Activated CD8-positive, alpha-beta memory T cell treated with anti-CD3 and anti-CD28 coated beads for 4 hours (primary cell): Measurements from ENCODE around the gene ARHGEF38.

Experiments
- DNase-seq, 2 donors: peaks; one replicate each; pipeline ENCODE4 v3.0.0-alpha.2; 2020; ENCODE audit warnings: low read depth in 2 of 2

Gene ARHGEF38

DNA sequence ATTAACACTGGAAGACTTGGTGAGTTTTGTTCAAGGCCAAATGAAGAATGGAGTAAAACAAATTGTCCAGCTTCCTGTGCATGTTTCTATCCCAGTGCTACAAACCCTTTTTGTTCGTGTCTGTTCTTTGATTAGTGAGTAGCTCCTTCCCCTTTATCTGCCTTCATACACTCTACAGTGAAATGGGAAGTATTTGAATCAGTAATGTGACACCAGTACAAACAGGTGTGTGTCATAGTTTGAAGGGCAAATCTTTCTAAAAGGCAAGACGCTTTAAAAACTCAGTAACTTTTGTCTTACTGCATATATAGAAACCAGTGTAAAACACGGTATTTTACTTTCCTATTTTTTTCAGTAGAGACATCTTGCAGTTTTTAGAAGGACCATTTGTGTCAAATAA is 5.9 kb downstream of the ARHGEF38 start:
- DNase-seq = no peak

- no peak for DNase-seq
Observed at GRCh38 chr4:105560421-105560848, 8.0 kb downstream of the ARHGEF38 start.

GRCh38 chr4:105563352-105563751 is 10.9 kb downstream of the ARHGEF38 start:
- DNase-seq = no peak

DNA sequence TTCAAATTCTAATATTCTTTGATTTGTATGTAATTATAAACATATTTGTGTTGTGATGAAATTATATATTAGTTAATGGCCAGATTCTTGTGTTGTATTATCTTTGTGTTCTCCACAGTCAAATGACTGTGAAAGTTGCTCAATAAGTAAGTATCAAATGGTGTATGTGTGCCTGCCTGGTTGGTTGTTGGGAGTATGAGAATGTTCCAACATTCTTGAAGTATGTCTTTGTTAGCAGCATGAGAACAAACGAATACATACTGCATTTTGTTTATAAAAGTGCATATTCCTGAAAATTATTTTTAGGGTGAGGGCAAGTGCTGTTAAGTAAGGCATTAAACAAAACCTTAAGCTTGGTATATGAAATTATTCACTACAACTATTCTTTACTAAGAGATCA is 16.2 kb downstream of the ARHGEF38 start:
- no peak for DNase-seq

GRCh38 chr4:105569057-105569865 is 16.8 kb downstream of the ARHGEF38 start:
- DNase-seq = no peak

DNA sequence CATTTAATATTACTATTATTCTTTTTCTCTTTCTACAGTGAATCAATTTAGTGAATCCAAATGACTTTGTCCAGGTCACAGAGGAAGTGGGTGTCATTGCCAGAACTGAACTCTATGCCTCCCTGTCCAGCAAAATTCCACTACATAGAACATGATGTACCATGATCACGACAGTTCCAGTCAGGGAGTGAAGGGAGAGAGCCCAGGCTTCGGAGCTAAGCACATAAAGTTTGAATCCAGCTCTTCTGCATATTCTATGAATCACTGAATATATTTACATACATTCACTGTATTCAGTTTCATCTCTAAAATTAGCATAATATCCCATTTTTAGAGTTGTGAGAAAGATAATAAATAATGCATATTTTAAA is 17.4 kb downstream of the ARHGEF38 start:
- no peak for DNase-seq

DNA sequence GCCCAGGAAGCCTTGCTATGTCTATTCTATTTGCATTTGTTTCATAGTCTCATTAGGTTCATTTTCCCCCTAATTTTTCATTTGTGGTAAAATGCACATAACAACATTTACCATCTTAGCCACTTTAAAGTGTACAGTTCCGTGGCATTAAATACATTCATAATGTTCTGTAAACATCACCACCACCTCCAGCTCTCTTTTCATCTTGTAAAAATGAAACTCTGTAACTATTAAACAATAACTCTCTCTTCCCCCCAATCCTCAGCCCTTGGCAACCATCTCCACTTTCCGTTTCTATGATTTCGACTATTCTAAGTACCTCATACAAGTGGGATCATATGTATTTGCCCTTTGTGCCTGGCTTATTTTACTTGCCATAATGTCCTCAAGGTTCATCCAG is 19.9 kb downstream of the ARHGEF38 start:
- no peak for DNase-seq

GRCh38 chr4:105586638-105587328 is 34.4 kb downstream of the ARHGEF38 start:
- DNase-seq = no peak

DNA sequence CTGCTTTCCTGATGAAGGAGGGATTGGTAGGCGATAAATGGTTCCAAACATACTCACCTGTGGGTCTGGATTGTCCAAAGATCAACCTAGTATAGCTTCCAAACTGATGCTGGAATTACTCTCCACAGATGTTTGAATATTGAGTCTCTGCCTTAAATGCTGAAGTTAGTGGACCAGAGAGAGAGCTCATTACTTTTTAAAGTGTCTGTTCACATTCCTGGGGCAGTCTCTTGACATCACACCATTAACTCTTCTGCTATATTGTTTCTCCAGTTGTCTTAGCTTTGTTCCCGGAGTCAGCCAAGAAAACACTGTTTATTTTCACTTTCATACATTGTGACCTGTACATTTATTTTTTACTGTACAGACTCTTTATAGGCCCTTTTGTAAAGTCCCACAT is 35.4 kb downstream of the ARHGEF38 start:
- no peak for DNase-seq

DNA sequence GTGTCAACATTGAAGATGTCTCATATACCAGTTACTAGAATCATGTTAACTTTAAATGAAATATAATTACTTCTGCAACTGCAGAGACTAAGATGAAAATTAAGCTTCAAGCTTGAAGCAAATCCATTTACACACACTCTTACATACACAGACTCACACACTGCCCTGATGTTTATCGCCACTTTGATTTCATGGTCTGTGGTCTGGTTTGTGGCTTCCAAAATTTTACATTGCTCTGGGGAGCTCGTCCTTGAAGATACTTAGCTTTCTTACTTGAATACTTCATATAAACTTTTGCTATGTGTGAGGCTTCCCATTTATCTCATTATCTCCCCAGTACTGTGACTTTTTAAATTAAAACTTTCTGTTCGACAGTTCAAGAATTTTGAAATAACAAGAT is 35.8 kb downstream of the ARHGEF38 start:
- no peak for DNase-seq

DNA sequence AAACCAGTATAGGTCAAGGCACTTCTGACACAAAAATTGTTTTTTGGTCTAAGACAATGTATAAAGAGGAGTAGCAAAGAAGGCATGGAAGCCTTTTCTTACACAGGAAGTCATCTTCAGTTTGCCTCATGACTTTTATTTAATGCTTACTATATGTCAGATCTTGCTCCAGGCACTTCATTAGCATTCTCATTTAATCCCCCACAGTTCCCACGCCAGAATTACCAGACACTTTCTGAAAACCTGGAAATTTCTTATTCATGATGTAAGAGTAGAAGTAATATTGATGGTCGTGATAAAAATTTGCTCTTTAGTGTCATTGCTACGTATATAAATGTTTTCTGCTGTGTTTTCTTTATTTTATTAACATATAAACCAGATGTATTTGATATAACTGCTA is 39.2 kb downstream of the ARHGEF38 start:
- DNase-seq = no peak

DNA sequence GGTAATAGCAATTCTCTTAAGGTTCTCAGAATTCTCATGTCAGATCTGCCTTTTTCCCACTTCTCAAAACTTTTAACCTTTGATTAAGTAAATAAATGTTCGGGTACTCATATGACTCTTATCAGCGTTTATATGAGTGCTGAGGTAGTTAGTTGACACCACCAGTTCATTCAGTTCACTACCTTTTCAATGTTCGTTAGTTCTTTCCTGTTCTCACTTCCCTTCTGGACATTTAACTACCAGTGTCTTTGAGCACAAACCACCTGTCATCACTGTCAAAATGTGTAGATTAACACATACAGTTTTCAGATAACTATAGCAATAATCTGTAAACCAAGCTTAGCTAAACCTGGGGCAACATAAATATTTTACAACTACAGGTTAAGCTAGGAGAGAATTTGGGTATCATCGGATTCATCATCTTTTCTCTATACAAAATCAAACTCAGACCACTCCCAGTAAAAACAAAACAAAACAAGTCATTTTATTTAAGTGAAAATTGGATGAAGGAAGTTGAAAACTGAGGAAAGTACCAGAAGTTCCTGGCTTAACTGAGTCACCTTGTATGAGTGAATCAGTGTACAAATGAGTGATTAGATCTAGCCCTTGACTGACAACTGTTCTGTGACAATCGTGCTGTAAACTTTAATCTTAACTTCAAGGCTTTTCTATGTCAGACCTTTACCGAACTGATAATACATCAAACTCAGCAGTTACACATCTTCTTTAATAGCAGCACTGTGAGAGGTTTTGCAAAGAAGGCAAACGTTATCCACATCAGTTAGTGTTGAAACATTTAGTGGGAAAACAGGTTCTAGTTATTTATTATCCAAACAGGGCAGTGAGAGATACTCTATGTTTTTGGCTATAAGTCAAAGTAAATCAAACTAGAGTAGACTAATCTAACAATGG is 41.9 kb downstream of the ARHGEF38 start:
- DNase-seq = no peak

DNA sequence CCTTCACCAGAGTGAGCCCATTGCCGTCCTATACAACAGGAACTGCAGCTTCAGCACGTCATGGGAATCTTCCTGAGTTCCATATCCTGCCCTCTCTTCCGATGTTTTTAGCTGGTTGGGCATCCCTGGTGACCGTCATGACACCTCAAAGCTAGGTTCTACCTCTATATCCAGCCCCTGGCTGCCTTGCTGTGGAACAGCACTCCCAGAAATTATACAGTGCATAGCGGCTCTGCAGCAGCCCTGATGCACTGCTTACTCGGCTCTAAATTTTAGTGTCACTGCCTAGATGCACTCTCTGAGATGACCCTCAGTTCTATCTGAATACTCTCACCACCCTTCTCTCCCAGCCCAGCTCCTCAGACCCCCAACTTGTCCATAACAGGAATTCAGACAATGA is 44.3 kb downstream of the ARHGEF38 start:
- no peak for DNase-seq

DNA sequence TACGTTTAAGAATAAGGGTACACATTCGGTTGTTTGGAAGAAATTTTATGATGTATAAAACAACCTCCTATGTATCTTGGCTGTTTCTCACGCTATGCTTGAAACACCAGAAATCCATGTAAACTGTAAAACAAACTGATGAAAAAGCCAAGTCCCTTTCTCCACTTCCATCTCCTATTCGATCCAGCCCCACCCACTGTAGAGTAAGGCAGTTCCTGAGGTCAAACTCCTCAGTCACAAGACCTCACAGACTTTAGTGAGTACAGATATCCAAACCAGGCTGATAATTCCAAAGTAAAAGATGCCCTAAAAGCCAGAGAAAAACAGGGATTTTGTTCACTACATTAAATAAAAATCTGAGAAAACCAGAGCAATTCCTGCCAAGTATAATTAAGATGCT is 45.6 kb downstream of the ARHGEF38 start:
- no peak for DNase-seq

GRCh38 chr4:105598787-105599186 is 46.4 kb downstream of the ARHGEF38 start:
- no peak for DNase-seq

DNA sequence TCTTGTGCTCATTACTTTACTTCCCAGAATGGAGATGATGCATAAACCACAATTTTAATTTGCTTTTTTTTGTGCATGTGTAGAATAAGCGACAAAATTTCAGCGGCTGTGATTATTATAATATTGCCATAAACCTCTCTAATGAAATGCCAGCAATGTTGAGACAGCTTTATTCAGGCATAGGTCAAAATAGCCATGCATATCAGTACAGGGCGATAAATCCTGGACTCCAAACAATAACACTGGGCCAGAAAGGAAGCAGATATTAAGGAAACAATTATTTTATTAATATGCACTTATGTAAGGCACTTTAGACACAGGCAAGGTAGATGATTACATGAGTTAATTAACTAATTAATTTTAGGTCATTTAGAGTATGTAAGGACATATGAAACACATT is 47.1 kb downstream of the ARHGEF38 start:
- DNase-seq = no peak

DNA sequence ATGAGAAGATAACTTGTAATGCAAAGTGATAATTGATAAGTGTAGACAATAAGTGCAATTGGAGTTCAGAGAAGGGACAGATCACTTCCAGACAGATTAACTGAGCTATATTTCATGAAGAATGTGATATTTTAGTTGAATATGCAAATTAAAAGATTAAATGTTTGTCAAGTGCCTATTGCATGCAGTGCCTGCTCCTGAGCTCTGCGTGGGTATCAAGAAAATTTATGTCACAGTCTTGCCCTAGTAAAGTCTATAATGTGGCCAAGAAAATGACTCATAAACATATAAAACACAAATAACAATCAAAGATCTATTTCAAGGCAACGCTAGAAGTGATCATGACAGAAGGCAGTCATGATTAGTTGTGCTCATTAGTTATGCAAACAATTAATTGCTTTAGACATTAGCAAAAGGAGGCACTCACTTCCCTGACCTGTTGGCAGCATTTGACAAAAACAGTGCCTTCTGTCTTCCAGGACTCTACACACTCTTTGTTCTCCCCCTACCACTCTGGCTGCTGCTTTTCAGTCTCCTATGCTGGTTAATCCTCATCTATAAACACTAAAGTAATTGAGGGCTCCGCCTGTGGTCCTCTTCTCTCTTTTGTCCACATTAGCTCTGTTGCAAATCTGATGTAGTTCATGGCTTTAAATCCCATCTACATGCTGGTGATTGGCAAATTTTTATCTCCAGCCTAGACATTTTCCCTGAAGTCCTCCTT is 47.7 kb downstream of the ARHGEF38 start:
- DNase-seq = no peak

GRCh38 chr4:105600951-105601350 is 48.5 kb downstream of the ARHGEF38 start:
- DNase-seq = no peak

GRCh38 chr4:105601406-105601805 is 49.0 kb downstream of the ARHGEF38 start:
- DNase-seq = no peak

DNA sequence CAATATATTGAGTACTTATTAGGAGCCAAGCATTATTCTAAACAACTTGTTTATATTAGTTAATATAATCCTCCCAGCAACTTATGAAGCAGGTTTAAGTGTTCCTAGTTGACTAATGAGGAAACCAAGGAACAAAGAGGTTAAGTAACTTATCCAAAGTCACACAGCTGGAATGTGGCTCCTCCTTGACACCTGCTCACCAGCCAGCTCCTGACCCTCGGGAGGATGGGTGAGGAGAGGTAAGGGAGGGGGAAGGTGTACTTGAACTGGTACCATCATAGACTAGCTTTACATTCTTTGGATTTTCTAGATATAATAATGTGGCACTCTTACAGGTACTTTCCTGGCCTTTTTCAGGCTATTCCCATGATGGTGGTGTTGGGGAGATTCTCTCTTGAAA is 50.7 kb downstream of the ARHGEF38 start:
- no peak for DNase-seq

- DNase-seq = no peak
Observed at GRCh38 chr4:105605493-105605892, 53.1 kb downstream of the ARHGEF38 start.

GRCh38 chr4:105607876-105608275 is 55.5 kb downstream of the ARHGEF38 start:
- no peak for DNase-seq
